IPS-18c (cell line): Measurements from ENCODE around the gene WNK2.
"Not testable (repeated sequence)": the region's sequence is repeated elsewhere in the genome, so short reads cannot be mapped to it uniquely, and the experiment has no call there.

ENCODE experiments used
- H3K4me3 ChIP-seq: 2 replicates; pipeline ENCODE4 v1.7.0; 2013; ENCODE audit warnings: low read depth, mild to moderate bottlenecking, low read length, moderate library complexity; ENCODE audit not compliant: insufficient read depth
- H3K9me3 ChIP-seq: one replicate; pipeline ENCODE4 v1.6.1; 2013; ENCODE audit warnings: mild to moderate bottlenecking, low read length, moderate library complexity; ENCODE audit not compliant: control insufficient read depth, insufficient read depth

Gene WNK2

DNA sequence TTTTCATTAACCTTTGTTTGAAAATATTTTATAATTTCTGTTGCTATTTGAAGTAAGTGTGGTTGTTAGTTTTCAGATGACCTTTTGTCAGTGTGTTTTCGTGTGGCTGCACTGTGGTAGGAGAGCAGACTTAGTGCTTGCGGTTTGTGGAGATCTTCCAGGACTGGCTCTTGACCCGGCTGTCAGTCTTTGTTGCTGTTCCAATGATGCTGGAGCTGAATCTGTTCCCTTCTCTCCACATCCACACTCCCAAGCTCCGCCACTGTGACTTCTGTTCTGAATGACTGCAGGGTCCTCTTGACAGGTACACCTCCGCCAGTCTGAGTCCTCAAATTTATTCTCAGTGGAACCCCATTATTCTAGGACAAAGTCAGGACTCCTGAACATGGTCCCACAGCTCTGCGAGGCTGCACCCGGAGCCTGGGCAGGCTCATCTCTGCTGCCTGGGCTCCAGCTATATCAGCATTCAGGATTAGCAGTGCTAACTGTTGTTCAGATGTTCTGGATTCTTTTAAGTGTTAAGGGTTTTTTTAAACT is 126.0 kb downstream of the WNK2 start:
- Histone ChIP-seq H3K4me3 (no peak overlapping the region), H3K9me3 (peaks cover 4% of the 10 kb centered on the region)

GRCh38 chr9:93315118-93315517 is 131.2 kb downstream of the WNK2 start:
- Histone ChIP-seq H3K4me3 (no peak overlapping the region), H3K9me3 (peaks cover 4% of the 10 kb centered on the region)

GRCh38 chr9:93315960-93316359 is 132.0 kb downstream of the WNK2 start:
- H3K9me3 ChIP-seq, result peaks cover 2% of the 10 kb centered on the region
- H3K4me3 ChIP-seq, result no peak overlapping the region

- Histone ChIP-seq H3K4me3 (no peak overlapping the region), H3K9me3 (peaks cover 2% of the 10 kb centered on the region)
Measured at GRCh38 chr9:93316726-93317494, 133.0 kb downstream of the WNK2 start.

- Histone ChIP-seq H3K9me3 (no peaks in the 10 kb centered on the region), H3K4me3 (no peak overlapping the region)
Measured at GRCh38 chr9:93317495-93318094, 133.7 kb downstream of the WNK2 start.

GRCh38 chr9:93318480-93318879 is 134.5 kb downstream of the WNK2 start:
- Histone ChIP-seq H3K4me3 (no peak overlapping the region), H3K9me3 (no peaks in the 10 kb centered on the region)

DNA sequence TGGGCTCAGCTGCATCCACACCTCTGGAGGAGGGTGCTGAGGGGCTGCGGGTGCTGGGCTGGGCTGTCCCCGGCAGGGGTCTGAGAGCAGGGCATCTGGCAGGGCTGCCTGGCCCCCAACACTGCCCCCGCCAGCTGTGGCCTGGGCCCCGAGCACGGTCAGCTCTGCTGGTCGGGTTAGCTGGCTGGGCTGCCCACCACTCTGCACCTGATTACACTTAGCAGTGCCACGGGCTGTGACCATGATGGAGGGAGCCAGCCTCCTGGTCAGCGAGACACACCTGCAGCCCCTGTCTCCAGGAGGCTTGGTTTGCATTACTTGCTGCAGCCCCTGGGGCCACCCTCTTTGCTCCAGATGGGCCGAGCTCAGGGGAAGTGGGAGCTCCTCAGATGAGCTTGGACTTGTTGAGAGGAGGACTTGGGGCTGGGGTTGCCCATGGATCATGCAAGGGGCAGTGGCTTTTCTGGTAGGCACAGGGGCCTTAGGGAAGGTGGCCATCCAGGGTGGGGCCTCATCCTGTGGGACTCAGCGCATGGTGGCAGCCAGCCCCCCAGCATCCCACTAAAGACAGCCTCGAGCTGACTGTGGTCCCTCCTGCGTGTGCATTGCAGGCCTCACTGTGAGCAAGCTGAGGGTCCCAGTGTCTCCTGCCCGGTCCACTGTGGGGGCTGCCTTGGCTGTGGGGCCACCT is 135.5 kb downstream of the WNK2 start:
- no peaks in the 10 kb centered on the region for H3K9me3 ChIP-seq
- no peak overlapping the region for H3K4me3 ChIP-seq

- Histone ChIP-seq H3K4me3 (no peak overlapping the region; the same call in 1 of the 2 replicates), H3K9me3 (no peaks in the 10 kb centered on the region)
Measured at GRCh38 chr9:93319992-93320500, 136.1 kb downstream of the WNK2 start.

GRCh38 chr9:93320591-93321219 is 136.8 kb downstream of the WNK2 start:
- no peak overlapping the region for H3K4me3 ChIP-seq
- H3K9me3 ChIP-seq, result no peaks in the 10 kb centered on the region

DNA sequence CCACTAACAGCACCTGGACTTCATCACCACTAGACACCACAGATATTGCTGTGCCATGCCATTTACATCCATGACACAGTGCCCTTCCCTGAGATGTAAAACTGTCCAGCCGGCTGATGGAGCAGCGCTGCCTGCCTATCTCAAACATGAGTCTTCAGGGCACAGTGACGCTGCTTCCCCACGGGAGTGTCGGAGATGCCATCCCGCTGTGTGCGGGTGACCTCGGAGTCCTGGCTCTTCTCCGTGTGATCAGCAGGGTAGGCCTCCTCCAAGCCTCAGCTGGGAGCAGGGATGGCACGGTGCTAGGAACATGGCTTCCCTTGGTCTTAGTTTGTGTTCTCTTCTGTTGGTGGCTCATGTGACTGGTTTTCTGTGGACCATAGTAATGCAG is 137.3 kb downstream of the WNK2 start:
- H3K9me3 ChIP-seq, result no peaks in the 10 kb centered on the region
- H3K4me3 ChIP-seq, result no peak overlapping the region

DNA sequence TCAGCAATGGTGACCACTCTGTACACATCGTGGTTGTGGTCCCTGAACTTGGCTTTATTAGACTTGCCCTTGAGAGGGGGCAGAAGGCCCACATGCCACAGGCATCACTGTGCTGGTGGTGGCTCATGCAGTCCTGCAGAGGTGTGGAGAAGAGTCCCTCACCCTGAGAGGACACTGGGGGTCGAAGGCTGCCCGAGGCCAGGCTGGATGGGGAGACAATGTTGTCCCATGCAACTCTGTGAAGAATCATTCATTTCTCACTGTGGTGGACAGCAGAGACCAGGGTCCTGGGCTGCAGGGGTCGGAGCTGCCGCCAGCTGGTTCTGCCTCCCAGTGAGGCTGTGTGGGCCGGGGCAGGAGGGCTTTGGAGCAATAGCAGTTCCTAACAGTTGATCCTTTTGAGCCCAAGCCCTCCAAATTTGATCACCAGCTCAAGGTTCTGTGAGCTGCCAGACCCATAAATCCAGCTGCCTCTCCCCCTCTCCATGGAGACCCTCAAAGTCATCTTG is 139.6 kb downstream of the WNK2 start:
- not testable (repeated sequence) for H3K9me3 ChIP-seq, H3K4me3 ChIP-seq

DNA sequence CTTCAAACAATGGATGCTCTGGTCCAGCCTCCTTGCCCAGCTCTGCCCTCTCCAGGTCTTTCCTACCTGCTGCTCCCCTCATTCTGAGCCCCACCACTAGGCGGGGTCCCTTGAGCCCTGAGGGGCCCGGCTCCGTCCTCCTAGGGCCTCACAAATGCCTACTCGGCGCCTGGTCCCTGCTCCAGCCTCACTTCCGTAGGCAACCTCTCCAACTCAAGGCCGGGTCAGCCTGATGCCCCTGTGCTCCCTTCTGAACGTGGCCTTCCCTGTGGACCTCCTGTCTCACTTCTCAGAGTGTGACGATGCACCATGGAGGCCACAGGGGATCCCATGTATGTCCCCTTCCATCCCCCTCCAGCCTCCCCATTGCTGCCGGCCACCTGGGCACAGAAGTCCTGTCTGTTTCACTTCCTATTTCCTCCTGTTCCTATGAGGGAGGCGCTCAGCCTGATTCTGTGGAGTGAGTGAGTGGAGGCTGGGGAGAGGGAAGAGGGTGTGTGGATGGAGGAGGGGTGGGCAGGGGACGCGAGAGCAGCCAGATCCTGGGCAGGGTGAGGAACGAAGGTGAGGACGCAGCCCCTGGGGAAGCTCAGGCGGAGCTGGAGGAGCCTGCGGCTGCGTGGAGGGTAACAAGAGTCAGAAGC is 140.4 kb downstream of the WNK2 start:
- Histone ChIP-seq H3K9me3 (no peaks in the 10 kb centered on the region), H3K4me3 (no peak overlapping the region)

- Histone ChIP-seq H3K9me3 (no peaks in the 10 kb centered on the region), H3K4me3 (no peak overlapping the region)
Measured at GRCh38 chr9:93325307-93326035, 141.5 kb downstream of the WNK2 start.

DNA sequence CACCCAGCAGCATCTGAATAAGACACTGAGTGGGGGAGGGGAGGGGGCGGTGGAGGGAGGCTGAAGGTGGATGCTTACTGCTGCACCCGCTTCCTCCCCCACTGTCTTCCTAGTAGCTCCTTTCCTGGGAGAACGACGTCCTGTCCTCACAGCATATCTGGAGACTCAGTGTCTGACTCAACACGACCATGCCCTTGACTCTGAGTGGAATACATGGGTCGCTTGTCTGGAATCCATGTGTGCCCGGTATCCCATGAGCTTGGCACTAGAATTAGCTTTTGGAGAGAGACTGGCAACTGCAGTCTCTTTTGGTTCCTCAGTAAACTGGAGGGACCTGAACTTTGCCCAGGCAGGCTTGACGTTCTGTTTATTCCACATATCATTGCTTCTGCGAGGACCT is 142.1 kb downstream of the WNK2 start:
- no peaks in the 10 kb centered on the region for H3K9me3 ChIP-seq
- no peak overlapping the region for H3K4me3 ChIP-seq

- H3K9me3 ChIP-seq, result no peaks in the 10 kb centered on the region
- no peak overlapping the region for H3K4me3 ChIP-seq
Measured at GRCh38 chr9:93326654-93327053, 142.7 kb downstream of the WNK2 start.

- no peak overlapping the region for H3K4me3 ChIP-seq
- H3K9me3 ChIP-seq, result no peaks in the 10 kb centered on the region
Measured at GRCh38 chr9:93329629-93330280, 145.8 kb downstream of the WNK2 start.
